ENCODE data around the gene RAB3A.

DNA sequence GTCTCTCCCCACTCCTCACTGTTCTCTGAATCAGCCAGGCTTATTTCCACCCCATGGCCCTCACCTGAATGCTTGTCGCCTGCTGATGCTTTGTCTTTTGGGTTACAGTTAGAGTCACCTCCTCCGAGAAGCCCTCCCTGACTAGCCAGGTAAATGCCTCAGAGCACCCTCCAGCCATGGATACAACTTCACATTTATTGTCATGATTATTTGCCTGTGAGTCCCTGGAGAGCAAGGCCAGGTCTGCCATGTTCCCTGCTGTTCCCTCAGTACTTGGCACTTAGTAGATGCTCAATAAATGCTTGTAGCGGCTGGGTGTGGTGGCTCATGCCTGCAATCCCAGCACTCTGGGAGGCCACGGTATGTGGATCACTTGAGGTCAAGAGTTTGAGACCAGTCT lies 26.1 kb upstream of the RAB3A start:
- TF ChIP-seq, protein P1, sequence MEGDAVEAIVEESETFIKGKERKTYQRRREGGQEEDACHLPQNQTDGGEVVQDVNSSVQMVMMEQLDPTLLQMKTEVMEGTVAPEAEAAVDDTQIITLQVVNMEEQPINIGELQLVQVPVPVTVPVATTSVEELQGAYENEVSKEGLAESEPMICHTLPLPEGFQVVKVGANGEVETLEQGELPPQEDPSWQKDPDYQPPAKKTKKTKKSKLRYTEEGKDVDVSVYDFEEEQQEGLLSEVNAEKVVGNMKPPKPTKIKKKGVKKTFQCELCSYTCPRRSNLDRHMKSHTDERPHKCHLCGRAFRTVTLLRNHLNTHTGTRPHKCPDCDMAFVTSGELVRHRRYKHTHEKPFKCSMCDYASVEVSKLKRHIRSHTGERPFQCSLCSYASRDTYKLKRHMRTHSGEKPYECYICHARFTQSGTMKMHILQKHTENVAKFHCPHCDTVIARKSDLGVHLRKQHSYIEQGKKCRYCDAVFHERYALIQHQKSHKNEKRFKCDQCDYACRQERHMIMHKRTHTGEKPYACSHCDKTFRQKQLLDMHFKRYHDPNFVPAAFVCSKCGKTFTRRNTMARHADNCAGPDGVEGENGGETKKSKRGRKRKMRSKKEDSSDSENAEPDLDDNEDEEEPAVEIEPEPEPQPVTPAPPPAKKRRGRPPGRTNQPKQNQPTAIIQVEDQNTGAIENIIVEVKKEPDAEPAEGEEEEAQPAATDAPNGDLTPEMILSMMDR (IDR thresholded peaks at IDR 0.05; ENCODE audit: extremely low read depth in 1 of 2, insufficient read depth in 1 of 2, low read depth in 1 of 2, low read length in 2 of 2) = no peak
- no peak for TF ChIP-seq POLR2AphosphoS5 (IDR thresholded peaks at IDR 0.05; ENCODE audit: insufficient read depth, low read depth, low read length)
- TF ChIP-seq POLR2A (IDR thresholded peaks at IDR 0.05; ENCODE audit: low read depth, low read length) = no peak
